GM12878 (cell line): Measurements from ENCODE around the gene KIF5A. TPM values are rescaled to one million over a fixed set of nuclear protein-coding genes. Genes with fewer than 3 reads are reported as not detected.

Source experiments
- ATAC-seq: fragments of 200-7000 bp; cut with Tn5 transposase; 3 replicates; pipeline ENCODE4 v1.9.1; 2020; ENCODE audit warnings: mild to moderate bottlenecking, moderate library complexity
- BruUV-seq: library from RNA; stranded (reverse); fragments of 400-500 nt; replicated peaks from 2 replicates; lab custom pipeline; 2021; lab: Mats Ljungman, UMichigan
- CTCF ChIA-PET: fragments of 300-600 bp; sonication (Branson Sonifier 250); formaldehyde crosslinking; extraction: SDS; loops from one replicate; lab custom pipeline; 2021; ENCODE audit warnings: inconsistent platforms; lab: Yijun Ruan, JAX
- POLR2A ChIA-PET: fragments of 350-600 bp; formaldehyde crosslinking; extraction: SDS; loops from one replicate; lab custom pipeline; 2021; ENCODE audit warnings: inconsistent platforms; lab: Charles Lee
- RAD21 ChIA-PET: fragments of 300-600 bp; sonication (Branson Sonifier 250); formaldehyde crosslinking; loops from one replicate; lab custom pipeline; 2023; ENCODE audit warnings: antibody characterized with exemption; ENCODE audit not compliant: unreplicated experiment; lab: Charles Lee
- SMC1A ChIA-PET: fragments of 300-600 bp; sonication (Branson Sonifier 250); formaldehyde crosslinking; loops from one replicate; lab custom pipeline; 2023; ENCODE audit not compliant: unreplicated experiment, uncharacterized antibody; lab: Charles Lee
- DNase-seq: peaks from one replicate; pipeline ENCODE4 v3.0.0-alpha.2; 2011; ENCODE audit warnings: low read depth, low spot score
- FAIRE-seq: peaks from 3 replicates; lab custom pipeline; 2011; peaks lifted over from hg19 to GRCh38; lab: Jason Lieb, UNC
- H2AFZ ChIP-seq: 2 replicates; pipeline ENCODE4 v1.6.0; 2011; ENCODE audit warnings: low read depth, low read length, control low read depth; ENCODE audit not compliant: control insufficient read depth
- H3K27ac ChIP-seq: 2 replicates; pipeline ENCODE4 v1.5.1; 2011; ENCODE audit warnings: control low read depth; ENCODE audit not compliant: control insufficient read depth, insufficient read depth
- H3K27me3 ChIP-seq, 2 experiments: replicated peaks in 1 of 2; 2 replicates each; pipeline versions ENCODE4 v1.6.0 to v1.6.1; 2011; ENCODE audit warnings: low read length in 1 of 2; ENCODE audit not compliant: control insufficient read depth in 2 of 2, insufficient read depth in 2 of 2
- H3K36me3 ChIP-seq, 2 experiments: 2 replicates each; pipeline ENCODE4 v1.5.1; 2011; ENCODE audit warnings: low read length in 1 of 2; ENCODE audit not compliant: control insufficient read depth in 2 of 2, insufficient read depth in 2 of 2
- H3K4me1 ChIP-seq: 2 replicates; pipeline ENCODE4 v1.6.1; 2011; ENCODE audit warnings: mild to moderate bottlenecking, low read length, moderate library complexity, mixed read lengths; ENCODE audit not compliant: control insufficient read depth, insufficient read depth
- H3K4me2 ChIP-seq: 2 replicates; pipeline ENCODE4 v1.6.0; 2011; ENCODE audit warnings: control low read depth; ENCODE audit not compliant: control insufficient read depth, insufficient read depth
- H3K4me3 ChIP-seq: fragments of 200-600 bp; sonication (generic); 2 replicates; pipeline ENCODE4 v1.5.1; 2016
- H3K79me2 ChIP-seq: 2 replicates; pipeline ENCODE4 v1.6.0; 2011; ENCODE audit warnings: low read length; ENCODE audit not compliant: control insufficient read depth, insufficient read depth
- H3K9ac ChIP-seq: 2 replicates; pipeline ENCODE4 v1.8.0; 2011; ENCODE audit warnings: low read length, control low read depth, mixed read lengths; ENCODE audit not compliant: control insufficient read depth, insufficient read depth
- H3K9me3 ChIP-seq: replicated peaks from 3 replicates; pipeline ENCODE4 v1.5.1; 2011; ENCODE audit warnings: mild to moderate bottlenecking, low read length; ENCODE audit not compliant: control insufficient read depth, insufficient read depth
- H4K20me1 ChIP-seq: 2 replicates; pipeline ENCODE4 v1.6.0; 2011; ENCODE audit not compliant: control insufficient read depth, insufficient read depth
- CUX1 ChIP-seq: IDR thresholded peaks from 2 replicates; pipeline ENCODE4 v1.6.1; 2012; ENCODE audit warnings: improper control_type of control experiment, low read depth, low read length; ENCODE audit not compliant: insufficient replicate concordance
- ETV6 ChIP-seq, 2 experiments: fragments of 450-650 bp in 1 of 2; IDR thresholded peaks in 1 of 2; conservative IDR thresholded peaks in 1 of 2; 2 replicates each; pipeline ENCODE4 v1.6.1; 2014; ENCODE audit warnings: antibody characterized with exemption in 1 of 2, borderline replicate concordance in 1 of 2, low read depth in 1 of 2, mild to moderate bottlenecking in 1 of 2, moderate library complexity in 1 of 2
- HSF1 ChIP-seq: fragments of 150-350 bp; IDR thresholded peaks from 2 replicates; pipeline ENCODE4 v1.6.1; 2014; ENCODE audit warnings: mild to moderate bottlenecking, low read depth, low read length
- MXI1 ChIP-seq: fragments of 150-350 bp; IDR thresholded peaks from 2 replicates; pipeline ENCODE4 v1.6.1; 2011; ENCODE audit warnings: low read depth, mild to moderate bottlenecking, inconsistent platforms, low read length, improper control_type of control experiment
- NR2C2 ChIP-seq: IDR thresholded peaks from 2 replicates; pipeline ENCODE4 v1.6.1; 2011; ENCODE audit warnings: borderline replicate concordance, low read depth; ENCODE audit not compliant: control insufficient read depth, insufficient read length
- RAD51 ChIP-seq: fragments of 450-650 bp; IDR thresholded peaks from 2 replicates; pipeline ENCODE4 v1.6.1; 2016; ENCODE audit warnings: moderate library complexity, mild to moderate bottlenecking, inconsistent platforms
- SRF ChIP-seq, 2 experiments: IDR thresholded peaks; 2 replicates each; pipeline ENCODE4 v1.6.1; 2011; ENCODE audit warnings: low read depth in 2 of 2, low read length in 2 of 2, mild to moderate bottlenecking in 1 of 2, moderate library complexity in 1 of 2
- ZBTB11 ChIP-seq: fragments of 450-650 bp; formaldehyde crosslinking; IDR thresholded peaks from 2 replicates; pipeline ENCODE4 v1.5.0; 2022; ENCODE audit warnings: mild to moderate bottlenecking, missing genetic modification characterization
- WGBS: methylation state at CpG from one replicate; pipeline ENCODE4 v1.1.6; 2016; ENCODE audit warnings: low lambda C conversion rate; ENCODE audit not compliant: insufficient replicate concordance, insufficient coverage; ENCODE audit errors: missing lambda C conversion rate; 5-methylcytosine and 5-hydroxymethylcytosine counted together
- in situ Hi-C: fragments of 300-500 bp; cut with MboI; formaldehyde crosslinking; loops from 9 replicates; pipeline ENCODE4 v1.14.3; 2018; ENCODE audit warnings: mixed read lengths
- intact Hi-C: fragments of 100-400 bp; cut with micrococcal nuclease; formaldehyde crosslinking; loops from one replicate; pipeline ENCODE4 v1.14.2; 2022; ENCODE audit not compliant: unreplicated experiment
- polyA plus RNA-seq, 11 experiments: library from polyadenylated mRNA; depleted of rRNA in 4 of 11; unstranded in 6 of 11; stranded (reverse) in 5 of 11; fragments of >200 nt; fragmentation: Nextera tagmentation in 4 of 11; fragmentation: Illumina TruSeq in 1 of 11; extraction: Ambion mirVana in 4 of 11; extraction: Trizol in 1 of 11; gene quantifications; 1 replicate in 1 of 11; 2 replicates in 10 of 11; pipeline versions ENCODE4 v1.2.1 to v1.2.3, GENCODE V29; 2011 to 2016; ENCODE audit warnings: inconsistent platforms in 2 of 11, missing spikeins in 2 of 11, low read depth in 1 of 11
- total RNA-seq, 4 experiments: library from RNA; depleted of rRNA in 3 of 4; stranded (reverse); fragments of >200 nt in 3 of 4; fragmentation: Illumina TruSeq in 1 of 4; extraction: Trizol in 1 of 4; gene quantifications; 2 replicates each; pipeline versions ENCODE4 v1.2.1 to v1.2.3, GENCODE V29; 2013 to 2021

The KIF5A gene
- total and polyA plus RNA-seq, 10 of the 15 experiments (the other 5 are each of a cell fraction or from before 2014, with no cell fraction given) = 0.35 to 2.9 (median 0.97) TPM

- no peak for TF ChIP-seq HSF1
These were observed 5.1 kb downstream of the KIF5A start (continued) for GRCh38 chr12:57554897-57555296.

- ChIA-PET RAD21 (no interaction called here), CTCF (interaction anchor here (0.8 to 4.3 kb wide), 2 partner anchors 24 to 157 kb away, joined by 4 to 19 read pairs; no protein-coding TSS in a partner anchor), SMC1A (no interaction called here), POLR2A (no interaction called here)
- no peak overlapping the region for H2AFZ ChIP-seq
- 0 out of 4 replicates have a peak, but pooled peaks cover 0 to 1% of the 10 kb centered on the region in 2 experiments for H3K27me3 ChIP-seq
- no peaks in the 10 kb centered on the region for H3K4me1 ChIP-seq
- no peaks in the 10 kb centered on the region for H3K79me2 ChIP-seq
- no peak overlapping the region for H3K27ac ChIP-seq
- H3K9me3 ChIP-seq = no peaks in the 10 kb centered on the region
- no peaks in the 10 kb centered on the region for H4K20me1 ChIP-seq
- WGBS = 40% methylated on average over 4 of the region's 4 CpGs
- ATAC-seq = no peak
- H3K36me3 ChIP-seq = no peaks in the 10 kb centered on the region
- DNase-seq = no peak
- FAIRE-seq = no peak
- in situ Hi-C loops (no loop called here), intact Hi-C loops (loop anchor here (1.0 kb wide), 1 partner anchor 7 kb away; no protein-coding TSS in a partner anchor)
- H3K4me3 ChIP-seq = no peak overlapping the region
- H3K9ac ChIP-seq = no peak overlapping the region
- BruUV-seq = no TSS peak
- no peak overlapping the region for H3K4me2 ChIP-seq
- TF ChIP-seq NR2C2 = no peak
- TF ChIP-seq SRF (IDR thresholded peaks at IDR 0.05; ENCODE audit: low read depth in 2 of 2, low read length in 2 of 2) = no peak
- TF ChIP-seq MXI1 = no peak
- no peak for TF ChIP-seq RAD51
- TF ChIP-seq ETV6 (conservative IDR thresholded peaks at IDR 0.05 in 1 of 2, IDR thresholded peaks at IDR 0.05 in 1 of 2; ENCODE audit: borderline replicate concordance in 1 of 2, low read depth in 1 of 2) = no peak
- TF ChIP-seq CUX1 = no peak
- no peak for TF ChIP-seq ZBTB11 (CRISPR knock-in tag)
These were observed 9.0 kb downstream of the KIF5A start for GRCh38 chr12:57558864-57559263.
